VCaP (cell line): ENCODE data around the gene TXK.

ENCODE experiments used
- H3K27ac ChIP-seq: fragments of 450-650 bp; 2 replicates; pipeline ENCODE4 v1.5.1; 2017
- TF ChIP-seq, protein P1 (sequence below): fragments of 450-650 bp; conservative IDR thresholded peaks from 2 replicates; pipeline ENCODE4 v1.5.1; 2017; ENCODE audit warnings: mild to moderate bottlenecking, moderate library complexity

TXK gene

DNA sequence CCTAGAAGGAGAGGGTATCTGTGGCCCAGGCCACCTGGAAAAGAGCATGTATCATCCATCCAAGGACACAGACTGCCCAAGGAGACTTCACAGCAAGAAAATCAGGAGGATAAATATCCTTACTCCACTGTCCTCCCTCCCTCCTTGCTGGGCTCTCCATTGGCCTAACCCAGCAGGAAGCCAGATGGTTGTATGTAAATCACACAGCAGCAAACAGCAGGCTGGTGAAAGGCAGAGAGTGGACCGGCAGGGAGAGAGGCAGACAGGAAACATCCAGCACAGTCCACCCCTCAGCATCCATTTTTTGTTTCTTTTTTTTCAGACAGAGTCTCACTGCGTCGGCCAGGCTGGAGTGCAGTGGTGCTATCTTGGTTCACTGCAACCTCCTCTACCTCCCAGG, 17.5 kb downstream of the TXK start:
- TF ChIP-seq, protein P1, sequence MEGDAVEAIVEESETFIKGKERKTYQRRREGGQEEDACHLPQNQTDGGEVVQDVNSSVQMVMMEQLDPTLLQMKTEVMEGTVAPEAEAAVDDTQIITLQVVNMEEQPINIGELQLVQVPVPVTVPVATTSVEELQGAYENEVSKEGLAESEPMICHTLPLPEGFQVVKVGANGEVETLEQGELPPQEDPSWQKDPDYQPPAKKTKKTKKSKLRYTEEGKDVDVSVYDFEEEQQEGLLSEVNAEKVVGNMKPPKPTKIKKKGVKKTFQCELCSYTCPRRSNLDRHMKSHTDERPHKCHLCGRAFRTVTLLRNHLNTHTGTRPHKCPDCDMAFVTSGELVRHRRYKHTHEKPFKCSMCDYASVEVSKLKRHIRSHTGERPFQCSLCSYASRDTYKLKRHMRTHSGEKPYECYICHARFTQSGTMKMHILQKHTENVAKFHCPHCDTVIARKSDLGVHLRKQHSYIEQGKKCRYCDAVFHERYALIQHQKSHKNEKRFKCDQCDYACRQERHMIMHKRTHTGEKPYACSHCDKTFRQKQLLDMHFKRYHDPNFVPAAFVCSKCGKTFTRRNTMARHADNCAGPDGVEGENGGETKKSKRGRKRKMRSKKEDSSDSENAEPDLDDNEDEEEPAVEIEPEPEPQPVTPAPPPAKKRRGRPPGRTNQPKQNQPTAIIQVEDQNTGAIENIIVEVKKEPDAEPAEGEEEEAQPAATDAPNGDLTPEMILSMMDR: no peak
- H3K27ac ChIP-seq: no peak overlapping the region; the same call in 1 of the 2 replicates

DNA sequence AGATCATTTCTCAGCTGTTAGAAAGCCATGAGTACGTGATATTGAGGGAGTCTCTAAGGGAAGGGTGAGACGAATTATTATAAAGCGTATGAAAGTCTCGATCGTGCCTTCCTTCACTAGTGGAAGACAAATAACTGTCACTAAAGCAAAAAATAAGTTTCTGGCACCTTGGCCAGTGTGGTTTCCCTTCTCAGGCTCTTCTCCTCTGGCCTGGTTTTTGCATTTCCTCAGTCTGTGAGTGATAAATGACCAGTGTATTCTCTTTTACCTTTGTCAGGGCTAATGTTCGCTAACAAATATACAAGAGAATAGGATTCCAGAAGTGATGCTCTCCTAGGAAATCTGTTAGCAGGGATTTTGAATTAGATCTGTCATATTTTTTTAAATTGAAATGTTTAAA, 19.6 kb downstream of the TXK start:
- TF ChIP-seq, protein P1: no peak
- H3K27ac ChIP-seq: no peak overlapping the region

DNA sequence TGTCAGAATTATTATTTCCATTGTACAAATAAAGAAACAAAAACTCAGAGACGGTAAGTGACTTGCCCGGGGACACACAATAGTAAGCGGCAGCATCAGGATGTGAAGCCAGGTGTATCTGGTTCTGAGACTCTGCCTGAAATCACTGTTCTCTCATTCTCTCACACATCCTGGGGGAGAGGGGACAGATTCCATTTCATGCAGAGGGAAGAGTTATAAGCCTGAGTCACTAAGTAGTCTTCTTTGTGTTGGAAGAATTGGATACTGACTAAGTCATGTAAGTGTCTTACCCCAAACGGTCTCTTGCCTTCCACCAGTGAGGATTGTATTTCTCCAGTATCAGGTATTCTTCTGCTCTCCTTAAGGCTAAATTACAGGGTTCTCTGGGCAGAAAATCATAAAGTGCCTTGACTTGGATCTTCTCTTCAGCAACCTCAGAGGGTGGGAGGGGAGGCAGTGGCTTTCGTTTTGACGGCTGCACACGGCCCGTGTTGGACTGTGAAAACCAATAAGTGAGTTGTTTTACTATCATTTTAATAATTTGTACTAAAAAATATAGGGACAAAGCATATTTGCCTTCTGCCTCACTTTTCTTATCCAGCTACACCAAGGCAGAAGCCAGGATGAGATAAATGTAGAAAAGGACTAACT, 21.9 kb downstream of the TXK start:
- no peak overlapping the region for H3K27ac ChIP-seq
- TF ChIP-seq, protein P1: no peak

DNA sequence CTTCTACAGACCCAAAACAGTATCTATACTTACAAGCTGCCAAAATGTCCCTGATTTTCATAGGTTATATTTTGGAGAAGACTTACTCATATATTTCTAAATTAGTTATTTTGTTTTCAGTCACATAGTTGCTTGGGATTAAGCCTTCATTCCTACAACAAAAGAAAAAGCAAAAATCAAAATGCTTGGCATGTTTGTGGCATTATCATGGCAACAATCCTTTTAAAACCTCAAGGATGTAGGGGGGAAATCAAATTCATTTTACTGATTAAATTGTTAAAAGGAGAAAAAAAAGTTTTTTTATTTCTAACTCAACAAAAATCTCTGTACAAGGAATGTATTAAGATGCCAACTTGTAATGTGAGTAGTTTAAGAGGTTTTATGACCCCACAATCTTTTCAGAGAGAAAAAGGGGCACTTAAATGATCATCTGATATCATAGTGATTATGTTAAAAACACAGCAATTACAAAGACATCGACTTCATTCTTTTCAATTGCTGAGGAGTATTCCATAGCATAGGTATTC, 23.5 kb downstream of the TXK start:
- H3K27ac ChIP-seq: no peak overlapping the region
- TF ChIP-seq, protein P1: no peak

DNA sequence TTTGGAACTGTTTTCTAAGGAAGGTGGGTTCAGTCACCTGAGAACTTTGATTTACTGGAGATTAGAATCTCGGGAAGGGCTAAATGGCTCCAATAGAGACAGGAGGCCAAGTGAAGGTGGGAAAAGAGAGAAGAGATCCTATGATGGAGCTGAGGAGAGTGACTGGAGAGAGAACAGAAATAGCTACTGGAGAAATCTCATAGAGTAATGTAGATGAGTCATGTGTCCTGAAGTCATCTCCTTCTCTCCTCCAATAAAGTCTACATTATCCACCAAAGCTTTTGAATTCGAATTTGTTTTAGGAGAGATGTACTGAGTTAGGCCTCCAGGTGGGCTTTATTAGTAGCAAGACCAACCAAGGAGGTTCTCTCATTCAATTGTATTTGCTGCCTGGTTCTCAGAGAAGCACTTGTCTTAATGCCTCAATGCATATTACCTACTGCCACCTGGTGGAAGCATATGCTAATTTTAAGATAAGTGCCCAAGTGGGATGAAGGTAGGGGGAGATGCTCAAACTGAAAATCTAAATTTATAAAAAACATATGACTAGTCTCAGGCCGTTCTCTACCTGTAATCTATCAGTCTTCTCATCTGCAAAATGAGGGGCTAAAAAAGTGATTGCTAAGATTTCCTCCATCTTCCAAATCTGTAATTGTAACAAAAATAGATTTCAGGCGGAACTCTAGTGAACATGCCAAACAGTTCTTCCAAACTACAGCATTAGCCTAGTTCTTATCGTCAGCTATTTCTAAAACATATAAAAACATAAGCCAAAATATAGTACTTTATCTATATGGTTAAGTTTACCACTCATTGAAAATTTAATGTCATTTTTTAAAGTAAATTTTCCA, 24.4 kb downstream of the TXK start:
- H3K27ac ChIP-seq: no peak overlapping the region
- TF ChIP-seq, protein P1: peak; percentile 92

DNA sequence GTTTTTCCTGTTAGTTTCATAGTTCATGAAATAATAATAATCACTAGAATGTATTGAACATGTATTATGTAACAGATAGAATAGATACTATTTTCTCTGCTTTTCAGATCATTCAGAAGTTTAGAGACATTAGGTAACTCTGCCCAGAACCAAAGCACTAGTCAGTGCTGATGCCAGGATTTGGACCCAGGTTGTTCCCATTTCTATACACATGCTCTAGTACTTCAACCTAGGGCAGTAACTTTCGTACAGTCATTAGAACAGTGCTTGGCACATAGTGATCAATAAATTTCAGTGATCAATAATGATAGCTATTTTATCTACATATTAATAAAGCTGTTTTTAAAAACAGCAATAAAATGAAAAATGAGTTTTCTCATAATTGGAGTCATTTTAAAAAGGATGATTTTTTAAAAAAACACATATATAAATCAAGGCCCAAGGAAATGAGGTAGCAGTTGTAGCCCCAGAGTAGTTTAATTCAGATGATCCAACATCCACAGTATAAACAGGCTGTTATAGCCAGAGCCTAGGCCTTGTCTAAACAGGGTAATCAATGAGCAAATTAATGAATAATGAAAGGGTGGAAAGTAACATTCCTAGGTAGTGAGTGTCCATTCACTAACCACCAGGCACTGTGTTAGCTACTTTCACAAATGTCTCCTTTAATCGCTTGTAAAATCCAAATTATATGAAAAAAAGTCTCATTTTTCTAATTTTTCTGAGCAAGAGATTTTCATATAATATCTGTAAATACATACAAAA, 25.6 kb downstream of the TXK start:
- TF ChIP-seq, protein P1: no peak
- no peak overlapping the region for H3K27ac ChIP-seq

DNA sequence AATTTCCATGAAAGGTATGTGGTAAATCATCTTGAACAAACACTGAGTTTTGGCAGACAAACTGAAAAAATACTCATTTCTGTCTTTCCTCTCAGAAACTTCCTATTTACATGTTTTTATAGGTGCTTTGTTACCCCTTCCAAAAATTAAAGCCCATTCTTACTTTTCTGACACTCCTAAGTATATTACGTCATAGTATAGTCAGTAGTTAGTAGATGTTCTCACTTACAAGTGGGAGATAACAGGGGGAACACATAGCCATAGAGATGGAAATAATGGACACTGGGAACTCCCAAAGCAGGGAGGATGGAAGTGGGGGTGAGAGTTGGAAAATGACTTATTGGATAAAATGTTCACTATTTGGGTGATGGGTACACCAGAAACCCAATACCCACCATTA, 28.8 kb downstream of the TXK start:
- H3K27ac ChIP-seq: no peak overlapping the region
- TF ChIP-seq, protein P1: no peak
